HG02943 (cell line): ENCODE results near the gene PPT2.
"Not testable (repeated sequence)": the region's sequence is repeated elsewhere in the genome, so short reads cannot be mapped to it uniquely, and the experiment has no call there.

Experiments
- ATAC-seq: cut with Tn5 transposase; IDR thresholded peaks from one replicate; pipeline ENCODE4 v1.9.1; 2021; ENCODE audit warnings: mild to moderate bottlenecking, low read depth, moderate library complexity; ENCODE audit not compliant: unreplicated experiment

The PPT2 gene

GRCh38 chr6:32126880-32127279, 27.1 kb upstream of the PPT2 start:
- no peak for ATAC-seq

- no peak for ATAC-seq
Observed at GRCh38 chr6:32127409-32127716, 26.6 kb upstream of the PPT2 start.

GRCh38 chr6:32127717-32128592, 26.0 kb upstream of the PPT2 start, which contains the start of gene ATF6B:
Gene ATF6B (minus strand): TSS chr6:32128246. CDS start chr6:32128207, 39 bp downstream.
- peak; percentile 76 for ATAC-seq

- no peak for ATAC-seq
Observed at GRCh38 chr6:32128751-32129296, 25.1 kb upstream of the PPT2 start.

GRCh38 chr6:32129297-32130088, 24.4 kb upstream of the PPT2 start:
- ATAC-seq = no peak

GRCh38 chr6:32131439-32131948, 22.4 kb upstream of the PPT2 start:
- ATAC-seq = no peak

GRCh38 chr6:32132110-32132509, 21.8 kb upstream of the PPT2 start:
- ATAC-seq = no peak

DNA sequence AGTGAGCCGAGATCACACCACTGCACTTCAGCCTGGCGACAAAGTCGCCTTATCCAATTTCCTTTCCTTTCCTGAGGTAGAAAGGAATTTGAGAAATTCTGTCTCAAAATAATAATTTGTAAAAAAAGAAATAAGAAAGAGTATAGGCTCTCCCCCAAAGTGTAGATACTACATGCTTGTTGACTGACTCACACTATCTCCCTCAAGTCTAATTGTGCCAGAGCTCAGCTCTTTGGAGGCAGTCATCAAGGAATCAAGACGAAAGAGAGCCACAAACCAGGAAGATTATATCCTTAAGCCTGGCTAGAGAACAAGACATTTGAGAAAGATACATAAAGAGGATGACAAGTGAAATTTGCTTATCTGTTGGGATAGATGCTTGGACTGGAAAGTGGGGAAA, 20.2 kb upstream of the PPT2 start:
- ATAC-seq = no peak

GRCh38 chr6:32137454-32137853, 16.5 kb upstream of the PPT2 start:
- no peak for ATAC-seq

DNA sequence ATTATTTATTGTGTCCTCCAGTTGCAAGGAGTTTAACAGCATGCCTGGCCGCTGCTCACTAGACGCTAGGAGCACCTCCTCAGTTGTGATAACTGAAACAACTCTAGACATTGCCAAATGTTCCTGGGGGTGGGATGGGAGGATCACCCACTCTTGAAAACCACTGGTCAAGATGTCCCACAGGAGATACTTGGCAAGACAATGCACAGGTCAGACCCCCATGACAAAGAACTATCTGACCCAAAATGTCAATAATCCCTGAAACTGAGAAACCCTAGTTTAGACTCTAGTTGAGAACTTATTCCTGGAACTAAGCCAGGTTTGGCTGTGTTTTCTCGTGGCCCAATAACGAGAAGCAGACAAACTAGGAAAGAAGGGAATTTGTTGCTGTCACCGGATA, 14.4 kb upstream of the PPT2 start:
- no peak for ATAC-seq

DNA sequence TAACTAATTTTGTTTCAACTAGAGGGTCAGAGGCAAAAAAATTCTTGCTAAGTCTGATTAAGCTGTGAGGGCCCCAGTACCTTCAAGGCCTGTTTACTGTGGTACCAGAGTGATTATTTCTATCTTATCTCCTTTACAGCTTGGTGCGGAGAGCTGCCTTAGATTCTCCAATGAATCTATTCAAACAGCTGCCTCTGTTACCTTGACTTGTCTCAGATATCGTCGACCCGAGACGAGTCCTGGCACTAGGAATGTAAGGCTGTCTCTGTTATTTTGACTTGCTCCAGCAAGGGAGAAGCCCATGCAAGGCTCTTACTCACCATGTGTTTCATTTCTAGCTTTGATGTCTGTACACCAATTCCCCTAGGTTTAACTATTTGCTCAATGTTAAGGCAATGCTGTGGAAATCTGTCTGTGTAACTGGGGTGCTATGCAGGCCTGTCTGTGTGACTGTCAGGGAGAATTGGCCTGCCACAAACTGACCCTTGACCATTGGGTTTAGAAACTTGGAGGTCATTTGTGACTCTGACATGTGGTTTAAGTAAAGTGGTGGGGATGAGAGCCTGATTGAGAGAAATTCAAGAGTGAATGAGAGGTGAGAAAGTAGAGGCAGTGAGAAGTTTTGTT, 13.4 kb upstream of the PPT2 start:
- no peak for ATAC-seq

DNA sequence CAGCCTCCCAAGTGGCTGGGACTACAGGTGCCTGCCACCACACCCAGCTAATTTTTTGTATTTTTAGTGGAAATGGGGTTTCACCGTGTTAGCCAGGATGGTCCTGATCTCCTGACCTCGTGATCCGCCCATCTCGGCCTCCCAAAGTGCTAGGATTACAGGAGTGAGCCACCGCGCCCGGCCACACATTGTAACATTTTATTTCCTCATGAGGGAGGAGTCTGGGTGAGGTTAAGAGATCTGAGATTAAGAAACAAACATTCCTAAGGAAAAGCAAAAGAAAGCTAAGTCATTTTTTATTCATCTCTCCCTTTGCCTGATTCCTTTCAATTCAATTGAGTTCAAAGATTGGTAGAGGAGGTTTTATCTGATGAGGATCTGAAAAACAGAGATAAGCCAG, 9.7 kb upstream of the PPT2 start:
- not testable (repeated sequence) for ATAC-seq

DNA sequence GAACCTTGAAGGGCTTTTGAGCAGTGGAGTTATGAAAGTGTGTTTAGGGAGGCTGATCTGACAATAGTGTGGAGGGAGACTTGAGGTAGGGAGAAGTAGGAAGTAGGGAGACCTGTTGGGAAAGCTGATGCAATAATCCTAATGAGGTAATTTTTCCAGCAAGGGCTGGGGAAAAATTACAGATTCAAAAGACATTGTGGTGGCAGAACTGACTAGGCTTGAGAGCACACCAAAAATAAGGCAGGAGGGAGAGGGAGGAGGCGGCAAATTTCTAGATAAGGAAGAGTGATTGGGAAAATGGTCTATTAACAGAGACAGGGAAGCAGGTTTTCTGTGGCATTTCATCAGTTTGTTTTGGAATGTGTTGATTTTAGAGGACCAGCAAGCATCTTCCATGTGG, 7.7 kb upstream of the PPT2 start:
- no peak for ATAC-seq

- ATAC-seq = no peak
Observed at GRCh38 chr6:32146687-32147086, 7.3 kb upstream of the PPT2 start.

DNA sequence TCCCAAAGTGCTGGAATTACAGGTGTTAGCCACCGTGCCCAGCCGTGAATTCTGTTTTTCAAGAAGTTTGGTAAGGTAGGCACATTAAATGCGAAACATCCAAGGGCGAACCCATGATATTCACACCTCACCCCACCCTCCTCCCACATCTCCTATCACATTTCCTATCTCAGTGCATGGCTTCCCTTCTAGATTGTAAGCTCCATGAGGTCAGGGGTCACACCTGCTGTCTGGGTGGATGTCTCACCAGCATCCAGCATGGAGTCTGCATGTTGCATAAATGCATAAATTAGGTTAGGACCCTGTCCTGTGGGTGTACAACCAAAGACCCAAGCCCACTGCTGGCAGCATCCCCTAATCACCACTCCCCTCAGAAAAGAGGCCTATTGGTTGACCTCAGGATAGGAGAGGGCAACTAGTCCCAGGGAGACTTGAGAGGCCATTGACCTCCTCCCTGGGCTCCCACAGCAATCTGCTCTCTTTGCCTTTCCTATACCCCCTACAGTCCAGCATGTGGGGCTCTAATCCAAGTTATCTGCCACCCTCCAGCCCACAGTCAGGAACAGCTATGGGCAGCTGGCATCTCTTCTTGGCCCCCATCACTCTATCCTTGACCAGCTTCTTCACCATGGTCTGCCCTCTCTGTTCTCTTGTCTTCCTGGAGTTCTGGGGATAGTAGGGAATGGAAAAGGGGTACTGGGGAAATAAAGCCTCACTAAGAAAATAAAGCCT, 6.4 kb upstream of the PPT2 start:
- no peak for ATAC-seq

DNA sequence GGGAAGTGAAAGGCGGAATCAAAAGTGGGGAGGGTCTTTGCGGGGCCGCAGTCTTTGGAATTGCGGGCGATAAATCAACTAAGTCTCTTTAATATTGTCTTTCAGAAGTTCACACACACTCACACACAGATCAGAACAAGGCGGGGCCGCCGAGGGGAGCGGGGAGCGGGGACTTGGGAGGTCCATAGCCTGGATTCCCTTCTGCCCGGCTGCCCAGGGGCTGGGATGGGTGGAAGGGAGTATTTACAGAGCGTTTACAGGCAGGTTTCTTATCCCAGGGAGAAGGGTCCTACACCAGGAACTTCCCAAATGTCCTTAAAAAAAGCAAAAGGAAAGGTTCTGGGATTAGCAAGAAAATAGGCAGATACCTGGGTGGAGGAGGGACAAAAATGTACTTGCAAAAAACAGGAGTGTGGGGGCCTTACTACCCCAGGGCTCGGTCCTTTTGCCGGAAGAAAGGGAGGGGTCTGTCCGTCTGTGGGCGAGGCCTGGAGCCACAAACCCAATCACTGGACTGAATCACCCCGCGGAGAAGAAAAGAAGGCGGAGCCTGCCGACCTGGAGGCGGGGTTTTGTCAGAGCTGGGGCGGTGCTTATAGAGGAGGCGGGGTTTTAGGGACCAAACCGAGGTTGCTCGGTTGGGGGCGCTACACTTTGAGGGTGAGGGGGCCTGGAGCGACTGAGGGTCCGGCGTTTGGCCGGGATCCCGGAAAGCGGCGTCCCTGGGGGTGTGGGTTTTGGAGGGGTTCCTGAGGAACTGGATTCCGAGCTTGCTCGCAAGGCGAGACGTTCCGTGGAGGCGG, 5.5 kb upstream of the PPT2 start:
- ATAC-seq = no peak

DNA sequence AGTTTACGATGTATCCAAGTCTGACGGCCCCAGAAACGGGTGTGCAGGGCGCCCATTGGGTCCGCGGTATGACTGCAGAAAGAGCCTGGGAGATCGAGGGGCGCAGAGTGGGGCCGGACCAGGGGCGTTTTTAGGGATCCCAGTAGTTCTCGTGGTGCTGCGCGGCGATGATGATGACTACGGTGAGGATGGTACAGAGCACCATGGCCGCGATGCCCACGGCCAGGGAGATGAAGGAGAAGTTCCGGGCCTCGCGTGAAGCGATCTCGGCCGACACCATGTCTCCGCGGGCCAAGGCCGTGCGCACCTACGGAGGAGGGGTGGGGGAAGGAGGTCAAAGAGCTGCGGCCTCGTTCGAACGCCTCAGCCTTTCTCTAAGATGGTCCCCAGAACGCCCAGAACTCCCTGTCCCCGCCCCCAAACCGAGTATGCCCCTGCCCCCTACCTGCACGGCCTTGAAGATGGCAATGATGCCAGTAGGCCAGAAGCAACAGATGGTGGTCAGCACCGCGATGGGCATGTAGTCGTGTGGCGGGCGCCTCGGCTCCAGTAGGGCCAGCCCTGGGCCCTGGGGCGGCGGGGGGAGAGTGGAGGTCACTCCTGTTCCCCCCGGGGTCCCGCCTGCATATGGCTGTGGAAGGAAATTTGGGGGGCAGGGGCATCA, 4.7 kb upstream of the PPT2 start:
- no peak for ATAC-seq

- ATAC-seq = no peak
Observed at GRCh38 chr6:32149932-32150870, 3.7 kb upstream of the PPT2 start.
